Measurements from ENCODE around the gene RALGAPA2.

Gene RALGAPA2

GRCh38 chr20:20454850-20455627 is 257.4 kb downstream of the RALGAPA2 start:
- Histone ChIP-seq H3K27ac (ENCODE audit: low read length) (no peak overlapping the region), H3K9me3 (ENCODE audit: control insufficient read depth, low read depth, low read length) (no peaks in the 10 kb centered on the region), H3K9ac (ENCODE audit: low read length) (no peak overlapping the region), H3K4me1 (ENCODE audit: control insufficient read depth, low read depth, low read length) (peaks cover 15% of the 10 kb centered on the region), H3K36me3 (ENCODE audit: control insufficient read depth, low read depth, low read length) (peaks cover 3% of the 10 kb centered on the region), H3K27me3 (ENCODE audit: control insufficient read depth, insufficient read depth, low read length) (no peaks in the 10 kb centered on the region), H3K4me3 (ENCODE audit: low read length) (no peak overlapping the region)

- Histone ChIP-seq H3K9me3 (ENCODE audit: control insufficient read depth, low read depth, low read length) (no peaks in the 10 kb centered on the region), H3K9ac (ENCODE audit: low read length) (no peak overlapping the region), H3K27ac (ENCODE audit: low read length) (no peak overlapping the region), H3K27me3 (ENCODE audit: control insufficient read depth, insufficient read depth, low read length) (no peaks in the 10 kb centered on the region), H3K4me1 (ENCODE audit: control insufficient read depth, low read depth, low read length) (peaks cover 15% of the 10 kb centered on the region), H3K4me3 (ENCODE audit: low read length) (no peak overlapping the region), H3K36me3 (ENCODE audit: control insufficient read depth, low read depth, low read length) (peaks cover 3% of the 10 kb centered on the region)
Observed at GRCh38 chr20:20454367-20454766, 258.1 kb downstream of the RALGAPA2 start.

GRCh38 chr20:20452254-20452676 is 260.2 kb downstream of the RALGAPA2 start:
- Histone ChIP-seq H3K9ac (ENCODE audit: low read length) (no peak overlapping the region), H3K9me3 (ENCODE audit: control insufficient read depth, low read depth, low read length) (no peaks in the 10 kb centered on the region), H3K4me1 (ENCODE audit: control insufficient read depth, low read depth, low read length) (peaks cover 15% of the 10 kb centered on the region), H3K27me3 (ENCODE audit: control insufficient read depth, insufficient read depth, low read length) (no peaks in the 10 kb centered on the region), H3K36me3 (ENCODE audit: control insufficient read depth, low read depth, low read length) (no peaks in the 10 kb centered on the region), H3K27ac (ENCODE audit: low read length) (no peak overlapping the region), H3K4me3 (ENCODE audit: low read length) (peak overlapping the region; percentile 31)

- H3K27me3 ChIP-seq (ENCODE audit: control insufficient read depth, insufficient read depth, low read length) = no peaks in the 10 kb centered on the region
- no peaks in the 10 kb centered on the region for H3K36me3 ChIP-seq (ENCODE audit: control insufficient read depth, low read depth, low read length)
- no peak overlapping the region for H3K27ac ChIP-seq (ENCODE audit: low read length)
- H3K4me3 ChIP-seq (ENCODE audit: low read length) = no peak overlapping the region
- no peaks in the 10 kb centered on the region for H3K9me3 ChIP-seq (ENCODE audit: control insufficient read depth, low read depth, low read length)
- H3K4me1 ChIP-seq (ENCODE audit: control insufficient read depth, low read depth, low read length) = peaks cover 19% of the 10 kb centered on the region
- no peak overlapping the region for H3K9ac ChIP-seq (ENCODE audit: low read length)
Observed at GRCh38 chr20:20450521-20450920, 261.9 kb downstream of the RALGAPA2 start.

- Histone ChIP-seq H3K9ac (ENCODE audit: low read length) (no peak overlapping the region), H3K27ac (ENCODE audit: low read length) (no peak overlapping the region), H3K9me3 (ENCODE audit: control insufficient read depth, low read depth, low read length) (no peaks in the 10 kb centered on the region), H3K4me1 (ENCODE audit: control insufficient read depth, low read depth, low read length) (peaks cover 19% of the 10 kb centered on the region), H3K4me3 (ENCODE audit: low read length) (no peak overlapping the region), H3K36me3 (ENCODE audit: control insufficient read depth, low read depth, low read length) (no peaks in the 10 kb centered on the region), H3K27me3 (ENCODE audit: control insufficient read depth, insufficient read depth, low read length) (no peaks in the 10 kb centered on the region)
Observed at GRCh38 chr20:20448881-20449280, 263.6 kb downstream of the RALGAPA2 start.

GRCh38 chr20:20447196-20447595 is 265.2 kb downstream of the RALGAPA2 start:
- no peaks in the 10 kb centered on the region for H3K36me3 ChIP-seq (ENCODE audit: control insufficient read depth, low read depth, low read length)
- H3K4me1 ChIP-seq (ENCODE audit: control insufficient read depth, low read depth, low read length) = peaks cover 9% of the 10 kb centered on the region
- no peak overlapping the region for H3K9ac ChIP-seq (ENCODE audit: low read length)
- no peak overlapping the region for H3K27ac ChIP-seq (ENCODE audit: low read length)
- H3K9me3 ChIP-seq (ENCODE audit: control insufficient read depth, low read depth, low read length) = no peaks in the 10 kb centered on the region
- H3K4me3 ChIP-seq (ENCODE audit: low read length) = no peak overlapping the region
- no peaks in the 10 kb centered on the region for H3K27me3 ChIP-seq (ENCODE audit: control insufficient read depth, insufficient read depth, low read length)

GRCh38 chr20:20446425-20447015 is 265.9 kb downstream of the RALGAPA2 start:
- H3K4me1 ChIP-seq (ENCODE audit: control insufficient read depth, low read depth, low read length) = peaks cover 4% of the 10 kb centered on the region
- H3K27me3 ChIP-seq (ENCODE audit: control insufficient read depth, insufficient read depth, low read length) = no peaks in the 10 kb centered on the region
- no peak overlapping the region for H3K27ac ChIP-seq (ENCODE audit: low read length)

GRCh38 chr20:20446001-20446400 is 266.4 kb downstream of the RALGAPA2 start:
- Histone ChIP-seq H3K9me3 (ENCODE audit: control insufficient read depth, low read depth, low read length) (no peaks in the 10 kb centered on the region), H3K4me3 (ENCODE audit: low read length) (no peak overlapping the region), H3K27me3 (ENCODE audit: control insufficient read depth, insufficient read depth, low read length) (no peaks in the 10 kb centered on the region), H3K9ac (ENCODE audit: low read length) (no peak overlapping the region), H3K27ac (ENCODE audit: low read length) (no peak overlapping the region), H3K4me1 (ENCODE audit: control insufficient read depth, low read depth, low read length) (peaks cover 4% of the 10 kb centered on the region), H3K36me3 (ENCODE audit: control insufficient read depth, low read depth, low read length) (no peaks in the 10 kb centered on the region)

More at GRCh38 chr20:20446425-20447015, 265.9 kb downstream of the RALGAPA2 start:
- no peaks in the 10 kb centered on the region for H3K36me3 ChIP-seq (ENCODE audit: control insufficient read depth, low read depth, low read length)
- H3K9me3 ChIP-seq (ENCODE audit: control insufficient read depth, low read depth, low read length) = no peaks in the 10 kb centered on the region
- H3K4me3 ChIP-seq (ENCODE audit: low read length) = no peak overlapping the region
- no peak overlapping the region for H3K9ac ChIP-seq (ENCODE audit: low read length)

GRCh38 chr20:20443504-20443903 is 268.9 kb downstream of the RALGAPA2 start:
- H3K9me3 ChIP-seq (ENCODE audit: control insufficient read depth, low read depth, low read length) = no peaks in the 10 kb centered on the region
- no peak overlapping the region for H3K4me3 ChIP-seq (ENCODE audit: low read length)
- H3K27me3 ChIP-seq (ENCODE audit: control insufficient read depth, insufficient read depth, low read length) = no peaks in the 10 kb centered on the region
- no peak overlapping the region for H3K27ac ChIP-seq (ENCODE audit: low read length)
- H3K9ac ChIP-seq (ENCODE audit: low read length) = no peak overlapping the region
- H3K36me3 ChIP-seq (ENCODE audit: control insufficient read depth, low read depth, low read length) = no peaks in the 10 kb centered on the region
- peaks cover 4% of the 10 kb centered on the region for H3K4me1 ChIP-seq (ENCODE audit: control insufficient read depth, low read depth, low read length)

- Histone ChIP-seq H3K36me3 (ENCODE audit: control insufficient read depth, low read depth, low read length) (no peaks in the 10 kb centered on the region), H3K27me3 (ENCODE audit: control insufficient read depth, insufficient read depth, low read length) (no peaks in the 10 kb centered on the region), H3K9ac (ENCODE audit: low read length) (no peak overlapping the region), H3K4me3 (ENCODE audit: low read length) (no peak overlapping the region), H3K9me3 (ENCODE audit: control insufficient read depth, low read depth, low read length) (no peaks in the 10 kb centered on the region), H3K27ac (ENCODE audit: low read length) (no peak overlapping the region), H3K4me1 (ENCODE audit: control insufficient read depth, low read depth, low read length) (peaks cover 4% of the 10 kb centered on the region)
Observed at GRCh38 chr20:20442466-20442865, 270.0 kb downstream of the RALGAPA2 start.

GRCh38 chr20:20440886-20441658 is 271.4 kb downstream of the RALGAPA2 start:
- no peak overlapping the region for H3K9ac ChIP-seq (ENCODE audit: low read length)
- no peaks in the 10 kb centered on the region for H3K4me1 ChIP-seq (ENCODE audit: control insufficient read depth, low read depth, low read length)
- H3K27me3 ChIP-seq (ENCODE audit: control insufficient read depth, insufficient read depth, low read length) = no peaks in the 10 kb centered on the region
- no peaks in the 10 kb centered on the region for H3K9me3 ChIP-seq (ENCODE audit: control insufficient read depth, low read depth, low read length)
- H3K27ac ChIP-seq (ENCODE audit: low read length) = no peak overlapping the region
- no peak overlapping the region for H3K4me3 ChIP-seq (ENCODE audit: low read length)
- no peaks in the 10 kb centered on the region for H3K36me3 ChIP-seq (ENCODE audit: control insufficient read depth, low read depth, low read length)

All from iPS-18a (cell line).